ENCODE data around the gene JADE1. TPM values are rescaled to one million over a fixed set of nuclear protein-coding genes. Genes with fewer than 3 reads are reported as not detected.

JADE1 gene
- polyA plus RNA-seq, 1 of the 3 experiments (the other 2 are of a cell fraction): 9.1 TPM

DNA sequence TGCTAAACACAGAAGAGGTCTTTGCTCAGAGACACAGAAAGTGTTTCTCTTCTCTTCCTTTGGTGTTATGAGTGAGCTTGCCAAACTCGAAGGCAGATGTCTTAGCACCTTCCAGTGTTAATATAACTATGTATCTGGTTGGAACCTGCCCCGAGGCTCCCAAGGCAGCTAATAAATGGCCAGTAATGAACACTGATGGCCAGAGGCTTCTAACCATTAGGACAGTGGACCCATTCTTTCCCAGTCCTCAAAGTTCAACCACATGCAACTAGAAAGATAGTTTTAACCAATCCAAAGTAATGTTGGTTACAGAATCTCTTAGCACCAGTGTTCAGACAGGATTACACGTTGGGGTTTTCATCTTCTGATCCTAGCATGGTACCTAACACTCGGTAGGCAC lies 42.7 kb upstream of the JADE1 start (continued):
- TF ChIP-seq, protein P1, sequence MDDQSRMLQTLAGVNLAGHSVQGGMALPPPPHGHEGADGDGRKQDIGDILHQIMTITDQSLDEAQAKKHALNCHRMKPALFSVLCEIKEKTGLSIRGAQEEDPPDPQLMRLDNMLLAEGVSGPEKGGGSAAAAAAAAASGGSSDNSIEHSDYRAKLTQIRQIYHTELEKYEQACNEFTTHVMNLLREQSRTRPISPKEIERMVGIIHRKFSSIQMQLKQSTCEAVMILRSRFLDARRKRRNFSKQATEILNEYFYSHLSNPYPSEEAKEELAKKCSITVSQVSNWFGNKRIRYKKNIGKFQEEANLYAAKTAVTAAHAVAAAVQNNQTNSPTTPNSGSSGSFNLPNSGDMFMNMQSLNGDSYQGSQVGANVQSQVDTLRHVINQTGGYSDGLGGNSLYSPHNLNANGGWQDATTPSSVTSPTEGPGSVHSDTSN (IDR thresholded peaks at IDR 0.05): no peak
- no peak for TF ChIP-seq SMC3 (IDR thresholded peaks at IDR 0.05; ENCODE audit: low read depth, low read length)
- no peak for TF ChIP-seq RXRA (IDR thresholded peaks at IDR 0.05; ENCODE audit: borderline replicate concordance, low read depth)
- TF ChIP-seq, protein P2, sequence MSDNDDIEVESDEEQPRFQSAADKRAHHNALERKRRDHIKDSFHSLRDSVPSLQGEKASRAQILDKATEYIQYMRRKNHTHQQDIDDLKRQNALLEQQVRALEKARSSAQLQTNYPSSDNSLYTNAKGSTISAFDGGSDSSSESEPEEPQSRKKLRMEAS (IDR thresholded peaks at IDR 0.05; ENCODE audit: low read depth): no peak
- no peak for TF ChIP-seq NFIC (IDR thresholded peaks at IDR 0.05; ENCODE audit: borderline replicate concordance)
- TF ChIP-seq, protein P3, sequence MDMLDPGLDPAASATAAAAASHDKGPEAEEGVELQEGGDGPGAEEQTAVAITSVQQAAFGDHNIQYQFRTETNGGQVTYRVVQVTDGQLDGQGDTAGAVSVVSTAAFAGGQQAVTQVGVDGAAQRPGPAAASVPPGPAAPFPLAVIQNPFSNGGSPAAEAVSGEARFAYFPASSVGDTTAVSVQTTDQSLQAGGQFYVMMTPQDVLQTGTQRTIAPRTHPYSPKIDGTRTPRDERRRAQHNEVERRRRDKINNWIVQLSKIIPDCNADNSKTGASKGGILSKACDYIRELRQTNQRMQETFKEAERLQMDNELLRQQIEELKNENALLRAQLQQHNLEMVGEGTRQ (IDR thresholded peaks at IDR 0.05; ENCODE audit: borderline replicate concordance, low read depth, low read length): no peak
- TF ChIP-seq POLR2AphosphoS5 (IDR thresholded peaks at IDR 0.05; ENCODE audit: low read depth, low read length): no peak
- TF ChIP-seq MEF2A (IDR thresholded peaks at IDR 0.05; ENCODE audit: borderline replicate concordance, low read depth): no peak

DNA sequence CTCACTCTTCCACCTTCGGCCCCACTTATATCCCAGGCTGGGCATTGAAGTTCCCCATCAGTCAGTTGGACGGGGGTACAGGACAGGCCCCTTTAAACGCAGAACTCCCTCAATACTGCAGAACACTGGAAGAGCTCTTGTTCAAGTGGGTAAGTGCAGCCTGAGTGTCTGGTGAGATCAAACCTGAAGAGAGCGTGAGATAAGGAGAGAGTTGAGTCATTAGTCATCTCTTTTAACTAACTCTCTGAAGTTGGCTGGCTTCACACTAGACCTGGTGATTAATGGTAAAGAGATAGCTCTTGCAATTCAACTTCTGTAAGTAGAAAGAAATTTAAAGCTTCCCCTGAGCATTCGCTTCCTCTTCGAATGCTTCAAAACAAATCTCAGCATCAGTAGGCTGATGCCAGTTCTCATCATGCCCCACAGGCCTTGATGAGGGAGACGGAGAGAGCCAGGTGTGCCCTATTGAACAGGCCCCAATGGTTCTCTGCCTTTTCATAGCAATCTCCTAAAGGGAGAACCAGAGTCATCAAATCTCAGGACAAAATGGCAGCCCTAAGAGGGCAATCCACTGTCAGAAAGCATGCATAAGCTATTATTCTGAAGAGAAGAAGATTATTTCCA lies 41.0 kb upstream of the JADE1 start:
- WGBS (ENCODE audit: low lambda C conversion rate): 88% methylated on average over 7 of the region's 7 CpGs
- TF ChIP-seq ELF1 (IDR thresholded peaks at IDR 0.05) (no peak), NFIC (IDR thresholded peaks at IDR 0.05; ENCODE audit: borderline replicate concordance) (no peak), NRF1 (IDR thresholded peaks at IDR 0.05; ENCODE audit: low read depth, low read length) (no peak), EP300 (IDR thresholded peaks at IDR 0.05; ENCODE audit: borderline replicate concordance in 1 of 2, low read depth in 1 of 2, low read length in 1 of 2) (no peak), CHD2 (IDR thresholded peaks at IDR 0.05; ENCODE audit: low read length, partially characterized antibody) (no peak), EZH2phosphoT487 (IDR thresholded peaks at IDR 0.05; ENCODE audit: borderline replicate concordance, low read depth) (no peak), FOSL2 (IDR thresholded peaks at IDR 0.05; ENCODE audit: borderline replicate concordance, low read depth) (no peak), GATA2 (CRISPR knock-in tag; IDR thresholded peaks at IDR 0.05) (no peak), SIN3A (IDR thresholded peaks at IDR 0.05; ENCODE audit: borderline replicate concordance, low read depth, low read length) (no peak), JUND (IDR thresholded peaks at IDR 0.05) (no peak), TCF12 (IDR thresholded peaks at IDR 0.05) (no peak)
- TF ChIP-seq, protein P1 (IDR thresholded peaks at IDR 0.05): no peak
- TF ChIP-seq, protein P4, sequence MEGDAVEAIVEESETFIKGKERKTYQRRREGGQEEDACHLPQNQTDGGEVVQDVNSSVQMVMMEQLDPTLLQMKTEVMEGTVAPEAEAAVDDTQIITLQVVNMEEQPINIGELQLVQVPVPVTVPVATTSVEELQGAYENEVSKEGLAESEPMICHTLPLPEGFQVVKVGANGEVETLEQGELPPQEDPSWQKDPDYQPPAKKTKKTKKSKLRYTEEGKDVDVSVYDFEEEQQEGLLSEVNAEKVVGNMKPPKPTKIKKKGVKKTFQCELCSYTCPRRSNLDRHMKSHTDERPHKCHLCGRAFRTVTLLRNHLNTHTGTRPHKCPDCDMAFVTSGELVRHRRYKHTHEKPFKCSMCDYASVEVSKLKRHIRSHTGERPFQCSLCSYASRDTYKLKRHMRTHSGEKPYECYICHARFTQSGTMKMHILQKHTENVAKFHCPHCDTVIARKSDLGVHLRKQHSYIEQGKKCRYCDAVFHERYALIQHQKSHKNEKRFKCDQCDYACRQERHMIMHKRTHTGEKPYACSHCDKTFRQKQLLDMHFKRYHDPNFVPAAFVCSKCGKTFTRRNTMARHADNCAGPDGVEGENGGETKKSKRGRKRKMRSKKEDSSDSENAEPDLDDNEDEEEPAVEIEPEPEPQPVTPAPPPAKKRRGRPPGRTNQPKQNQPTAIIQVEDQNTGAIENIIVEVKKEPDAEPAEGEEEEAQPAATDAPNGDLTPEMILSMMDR (IDR thresholded peaks at IDR 0.05): no peak
- TF ChIP-seq, protein P5, sequence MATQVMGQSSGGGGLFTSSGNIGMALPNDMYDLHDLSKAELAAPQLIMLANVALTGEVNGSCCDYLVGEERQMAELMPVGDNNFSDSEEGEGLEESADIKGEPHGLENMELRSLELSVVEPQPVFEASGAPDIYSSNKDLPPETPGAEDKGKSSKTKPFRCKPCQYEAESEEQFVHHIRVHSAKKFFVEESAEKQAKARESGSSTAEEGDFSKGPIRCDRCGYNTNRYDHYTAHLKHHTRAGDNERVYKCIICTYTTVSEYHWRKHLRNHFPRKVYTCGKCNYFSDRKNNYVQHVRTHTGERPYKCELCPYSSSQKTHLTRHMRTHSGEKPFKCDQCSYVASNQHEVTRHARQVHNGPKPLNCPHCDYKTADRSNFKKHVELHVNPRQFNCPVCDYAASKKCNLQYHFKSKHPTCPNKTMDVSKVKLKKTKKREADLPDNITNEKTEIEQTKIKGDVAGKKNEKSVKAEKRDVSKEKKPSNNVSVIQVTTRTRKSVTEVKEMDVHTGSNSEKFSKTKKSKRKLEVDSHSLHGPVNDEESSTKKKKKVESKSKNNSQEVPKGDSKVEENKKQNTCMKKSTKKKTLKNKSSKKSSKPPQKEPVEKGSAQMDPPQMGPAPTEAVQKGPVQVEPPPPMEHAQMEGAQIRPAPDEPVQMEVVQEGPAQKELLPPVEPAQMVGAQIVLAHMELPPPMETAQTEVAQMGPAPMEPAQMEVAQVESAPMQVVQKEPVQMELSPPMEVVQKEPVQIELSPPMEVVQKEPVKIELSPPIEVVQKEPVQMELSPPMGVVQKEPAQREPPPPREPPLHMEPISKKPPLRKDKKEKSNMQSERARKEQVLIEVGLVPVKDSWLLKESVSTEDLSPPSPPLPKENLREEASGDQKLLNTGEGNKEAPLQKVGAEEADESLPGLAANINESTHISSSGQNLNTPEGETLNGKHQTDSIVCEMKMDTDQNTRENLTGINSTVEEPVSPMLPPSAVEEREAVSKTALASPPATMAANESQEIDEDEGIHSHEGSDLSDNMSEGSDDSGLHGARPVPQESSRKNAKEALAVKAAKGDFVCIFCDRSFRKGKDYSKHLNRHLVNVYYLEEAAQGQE (IDR thresholded peaks at IDR 0.05; ENCODE audit: low read depth, low read length): no peak
- TF ChIP-seq, protein P2 (IDR thresholded peaks at IDR 0.05; ENCODE audit: low read depth): no peak
- TF ChIP-seq, protein P6, sequence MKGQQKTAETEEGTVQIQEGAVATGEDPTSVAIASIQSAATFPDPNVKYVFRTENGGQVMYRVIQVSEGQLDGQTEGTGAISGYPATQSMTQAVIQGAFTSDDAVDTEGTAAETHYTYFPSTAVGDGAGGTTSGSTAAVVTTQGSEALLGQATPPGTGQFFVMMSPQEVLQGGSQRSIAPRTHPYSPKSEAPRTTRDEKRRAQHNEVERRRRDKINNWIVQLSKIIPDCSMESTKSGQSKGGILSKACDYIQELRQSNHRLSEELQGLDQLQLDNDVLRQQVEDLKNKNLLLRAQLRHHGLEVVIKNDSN (IDR thresholded peaks at IDR 0.05; ENCODE audit: borderline replicate concordance, low read depth): no peak
- H3K9me3 ChIP-seq: no peaks in the 10 kb centered on the region
- no peak overlapping the region for H3K4me2 ChIP-seq
- POLR2A ChIA-PET: no interaction called here
- H3K9ac ChIP-seq: no peak overlapping the region
- no peak overlapping the region for H2AFZ ChIP-seq (ENCODE audit: low read depth)
- CTCF ChIA-PET: interaction anchor here (0.9 to 1.3 kb wide), 2 partner anchors 8 to 11 kb away, joined by 3 to 5 read pairs; no protein-coding TSS in a partner anchor
- no peak overlapping the region for H3K27ac ChIP-seq (ENCODE audit: low read depth in 2 of 2, low read length in 1 of 2)
- H3K36me3 ChIP-seq (replicated peaks in 1 of 2; ENCODE audit: control insufficient read depth in 1 of 2, insufficient read depth in 2 of 2, low read length in 1 of 2): no peaks in the 10 kb centered on the region
- no peak for DNase-seq
- no peaks in the 10 kb centered on the region for H3K79me2 ChIP-seq (ENCODE audit: insufficient read depth)
- H3K27me3 ChIP-seq (ENCODE audit: insufficient read depth): no peaks in the 10 kb centered on the region
- H4K20me1 ChIP-seq (ENCODE audit: insufficient read depth): no peaks in the 10 kb centered on the region
- H3K4me1 ChIP-seq (ENCODE audit: control insufficient read depth in 1 of 2, insufficient read depth in 2 of 2, low read depth in 1 of 2, low read length in 1 of 2): no peaks in the 10 kb centered on the region
- H3K4me3 ChIP-seq (ENCODE audit: low read depth in 2 of 2, low read length in 1 of 2): no peak overlapping the region
- H3K9me2 ChIP-seq: no peaks in the 10 kb centered on the region
- H3F3A ChIP-seq (replicated peaks; ENCODE audit: insufficient read depth): no peaks in the 10 kb centered on the region

Measured in SK-N-SH (cell line).